ENCODE data around the gene ABHD17A.

The ABHD17A gene

DNA sequence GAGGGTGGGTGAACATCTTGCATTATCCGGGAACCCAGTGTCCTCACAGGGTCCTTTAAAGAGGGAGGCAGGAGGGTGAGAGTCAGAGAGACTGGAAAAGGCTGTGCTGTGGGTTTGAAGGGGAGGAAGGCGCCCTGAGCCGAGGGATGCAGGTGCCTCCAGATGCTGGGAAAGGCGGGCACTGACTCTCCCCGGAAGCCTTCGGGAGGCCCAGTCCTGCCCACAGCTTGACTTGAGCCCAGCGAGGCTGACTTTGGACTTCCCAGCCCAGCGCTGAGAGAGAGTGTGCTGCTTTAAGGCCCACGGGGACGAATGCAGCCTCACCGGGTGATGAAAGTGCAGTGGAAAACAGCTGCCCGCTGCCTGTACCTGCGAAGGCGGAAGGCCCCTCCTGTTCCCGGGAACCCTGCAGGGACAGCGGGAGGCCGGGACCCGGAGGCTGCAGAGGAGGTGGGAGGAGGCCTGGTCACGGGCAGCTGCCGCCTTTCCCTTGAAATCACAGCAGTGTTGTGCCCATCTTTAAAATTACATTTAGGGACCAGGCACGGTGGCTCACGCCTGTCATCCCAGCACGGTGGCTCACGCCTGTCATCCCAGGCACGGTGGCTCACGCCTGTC, 53.1 kb downstream of the ABHD17A start:
- DNase-seq, result no peak

- DNase-seq, result no peak
These were observed 54.3 kb downstream of the ABHD17A start for GRCh38 chr19:1830978-1831377.

- DNase-seq, result no peak
These were observed 54.7 kb downstream of the ABHD17A start for GRCh38 chr19:1830568-1830967.

DNA sequence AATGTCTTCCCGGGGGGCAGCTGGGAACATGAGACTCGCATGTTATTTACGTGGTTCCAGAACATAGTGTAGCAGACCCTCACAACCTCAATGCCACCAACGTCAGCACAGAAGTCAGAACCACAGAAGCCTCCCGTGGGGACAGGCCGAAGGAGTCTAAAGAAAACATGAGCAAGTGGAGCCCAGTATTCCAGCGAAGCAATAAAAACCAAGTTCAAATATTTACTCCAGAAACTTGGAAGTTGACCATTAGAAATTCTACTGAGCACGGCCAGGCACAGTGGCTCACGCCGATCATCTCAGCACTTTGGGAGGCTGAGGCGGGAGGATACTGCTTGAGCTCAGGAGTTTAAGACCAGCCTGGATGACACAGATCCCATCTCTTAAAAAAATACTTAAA, 55.3 kb downstream of the ABHD17A start:
- no peak for DNase-seq

- no peak for DNase-seq
These were observed 56.7 kb downstream of the ABHD17A start for GRCh38 chr19:1828279-1829238.

DNA sequence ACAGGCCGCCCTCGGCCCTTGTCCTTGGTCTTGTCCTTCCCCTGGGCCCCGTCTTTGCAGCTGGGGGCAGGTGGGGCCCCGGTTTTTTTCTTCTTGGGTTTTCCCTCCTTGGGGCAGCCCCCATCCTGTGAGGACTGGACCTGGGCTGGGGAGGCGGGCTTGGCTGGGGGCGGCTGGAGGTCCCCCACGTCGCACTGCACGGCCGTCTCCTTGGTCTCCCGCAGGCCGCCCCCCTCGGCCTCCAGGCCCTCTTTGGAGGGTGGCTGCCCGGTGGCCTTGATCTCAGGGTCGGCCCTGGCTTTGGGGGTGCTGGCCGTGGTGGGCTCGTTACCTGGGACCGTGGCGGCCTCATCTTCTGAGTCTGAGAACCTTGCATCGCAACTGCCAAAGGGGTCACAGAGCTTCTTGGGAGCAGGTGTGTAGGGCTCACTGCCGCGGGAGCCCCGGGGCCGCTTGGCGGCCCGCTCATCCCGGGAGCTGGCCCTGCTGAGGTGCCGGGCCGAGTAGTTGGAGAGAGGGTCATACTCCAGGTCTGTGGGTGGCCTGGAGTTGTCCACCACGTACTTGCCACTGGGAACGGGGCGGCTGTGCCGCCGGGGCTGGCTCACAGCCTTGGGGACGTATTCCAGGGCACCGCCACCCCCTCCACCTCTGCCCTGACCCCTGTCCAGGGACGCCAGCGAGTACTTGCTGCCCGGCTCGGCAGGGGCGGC, 57.6 kb downstream of the ABHD17A start:
- no peak for DNase-seq

Measured in amniotic stem cell (primary cell).